Upper lobe of right lung (tissue), 1 donor: ENCODE results near the gene OR3A2. TPM values are rescaled to one million over a fixed set of nuclear protein-coding genes. Genes with fewer than 3 reads are reported as not detected.
A peak's percentile ranks its signal among the peaks of the same experiment; 100 is the strongest.
"Not testable (repeated sequence)": the region's sequence is repeated elsewhere in the genome, so short reads cannot be mapped to it uniquely, and the experiment has no call there.

Source experiments
- ATAC-seq: fragments of 200-7000 bp; cut with Tn5 transposase; one replicate; pipeline ENCODE4 v1.9.1; 2020; ENCODE audit warnings: mild to moderate bottlenecking, moderate library complexity
- DNase-seq: peaks from one replicate; pipeline ENCODE4 v3.0.0-alpha.2; 2020
- H3K27ac ChIP-seq: fragments of 200-600 bp; one replicate; pipeline ENCODE4 v1.8.0; 2022
- H3K27me3 ChIP-seq: fragments of 200-600 bp; one replicate; pipeline ENCODE4 v1.8.0; 2022; ENCODE audit warnings: mild to moderate bottlenecking
- H3K36me3 ChIP-seq: fragments of 200-600 bp; one replicate; pipeline ENCODE4 v1.8.0; 2022
- H3K4me1 ChIP-seq: fragments of 200-600 bp; one replicate; pipeline ENCODE4 v1.8.0; 2022
- H3K4me3 ChIP-seq: fragments of 200-600 bp; one replicate; pipeline ENCODE4 v1.8.0; 2022; ENCODE audit warnings: mild to moderate bottlenecking
- H3K9me3 ChIP-seq: fragments of 200-600 bp; one replicate; pipeline ENCODE4 v1.8.0; 2022
- CTCF ChIP-seq: fragments of 200-600 bp; IDR thresholded peaks from one replicate; pipeline ENCODE4 v1.8.0; 2022; ENCODE audit warnings: antibody characterized with exemption
- intact Hi-C: fragments of 100-400 bp; cut with DNase I; formaldehyde crosslinking; loops from one replicate; pipeline ENCODE4 v1.11.0; 2022
- total RNA-seq: library from RNA; stranded (reverse); fragmentation: NEBNext Ultra II Directional; extraction: Animal tissue kit (Norgen Biotek cat#: 25700); gene quantifications from one replicate; pipeline ENCODE4 v1.2.1, GENCODE V29; 2021
- donor health status: DM: no; HTN: yes; CAD: no; lungs with severe emphysema.

OR3A2 gene
- total RNA-seq, 1 donor from 2014 or later = not detected

GRCh38 chr17:3411070-3411469 is 25.0 kb upstream of the OR3A2 start, which contains the start of gene OR3A3:
OR3A3 (plus strand) TSS chr17:3411370.
- no peak for DNase-seq
- no peaks in the 10 kb centered on the region for H3K9me3 ChIP-seq
- intact Hi-C loops = no loop called here
- no peaks in the 10 kb centered on the region for H3K4me1 ChIP-seq
- H3K27me3 ChIP-seq = no peaks in the 10 kb centered on the region
- no peak for TF ChIP-seq CTCF
- no peaks in the 10 kb centered on the region for H3K36me3 ChIP-seq
- H3K4me3 ChIP-seq = no peak within 1 kb of the TSS
- H3K27ac ChIP-seq = no peak within 1 kb of the TSS
- ATAC-seq = no peak

GRCh38 chr17:3403856-3404255 is 17.7 kb upstream of the OR3A2 start:
- H3K9me3 ChIP-seq, H3K36me3 ChIP-seq, DNase-seq, H3K4me3 ChIP-seq, H3K27ac ChIP-seq, intact Hi-C loops, H3K4me1 ChIP-seq, ATAC-seq, H3K27me3 ChIP-seq: not testable (repeated sequence)

GRCh38 chr17:3401786-3402185 is 15.7 kb upstream of the OR3A2 start:
- no peaks in the 10 kb centered on the region for H3K27me3 ChIP-seq
- no peak overlapping the region for H3K4me3 ChIP-seq
- no peaks in the 10 kb centered on the region for H3K4me1 ChIP-seq
- TF ChIP-seq CTCF = no peak
- no peak for ATAC-seq
- DNase-seq = no peak
- intact Hi-C loops = no loop called here
- H3K27ac ChIP-seq = no peak overlapping the region
- H3K36me3 ChIP-seq = no peaks in the 10 kb centered on the region
- H3K9me3 ChIP-seq = no peaks in the 10 kb centered on the region

GRCh38 chr17:3400055-3400454 is 13.9 kb upstream of the OR3A2 start:
- TF ChIP-seq CTCF = no peak

GRCh38 chr17:3398310-3398709 is 12.2 kb upstream of the OR3A2 start, which contains the start of gene OR1E1:
OR1E1 (minus strand) TSS chr17:3398410; CDS start chr17:3398410, 0 bp downstream.
- Histone ChIP-seq H3K4me1 (no peaks in the 10 kb centered on the region), H3K27ac (no peak within 1 kb of the TSS), H3K36me3 (no peaks in the 10 kb centered on the region), H3K27me3 (peaks cover 6% of the 10 kb centered on the region), H3K4me3 (no peak within 1 kb of the TSS), H3K9me3 (no peaks in the 10 kb centered on the region)
- intact Hi-C loops = no loop called here
- no peak for TF ChIP-seq CTCF
- ATAC-seq (no peak), DNase-seq (no peak)

More at GRCh38 chr17:3400055-3400454, 13.9 kb upstream of the OR3A2 start:
- H3K36me3 ChIP-seq = no peaks in the 10 kb centered on the region
- no peak overlapping the region for H3K4me3 ChIP-seq
- H3K27me3 ChIP-seq = peaks cover 3% of the 10 kb centered on the region
- no peaks in the 10 kb centered on the region for H3K9me3 ChIP-seq
- no peak overlapping the region for H3K27ac ChIP-seq
- H3K4me1 ChIP-seq = no peaks in the 10 kb centered on the region
- DNase-seq = no peak
- ATAC-seq = no peak
- intact Hi-C loops = no loop called here

- H3K4me3 ChIP-seq, intact Hi-C loops, H3K27ac ChIP-seq, H3K36me3 ChIP-seq, H3K27me3 ChIP-seq, H3K9me3 ChIP-seq, DNase-seq, H3K4me1 ChIP-seq: not testable (repeated sequence)
- peak; percentile 55 for ATAC-seq
These were observed 11.7 kb upstream of the OR3A2 start for GRCh38 chr17:3397801-3398200.

GRCh38 chr17:3389791-3390190 is 3.7 kb upstream of the OR3A2 start:
- Histone ChIP-seq H3K27me3 (peaks cover 36% of the 10 kb centered on the region), H3K4me1 (no peaks in the 10 kb centered on the region), H3K36me3 (no peaks in the 10 kb centered on the region), H3K4me3 (no peak overlapping the region), H3K27ac (no peak overlapping the region), H3K9me3 (no peaks in the 10 kb centered on the region)
- DNase-seq = no peak
- ATAC-seq = no peak
- intact Hi-C loops = no loop called here
- TF ChIP-seq CTCF = no peak
